ENCODE measurements around the gene MTHFR. TPM values are rescaled to one million over a fixed set of nuclear protein-coding genes. Genes with fewer than 3 reads are reported as not detected.

The MTHFR gene
- total RNA-seq, 1 donor from 2014 or later = 18.4 TPM

- no peak overlapping the region for H3K27ac Mint-ChIP-seq
- H3K4me3 Mint-ChIP-seq = no peak overlapping the region
Measured at GRCh38 chr1:11774753-11775152, 31.0 kb downstream of the MTHFR start.

GRCh38 chr1:11772458-11772857 lies 33.3 kb downstream of the MTHFR start:
- no peaks in the 10 kb centered on the region for H3K27me3 Mint-ChIP-seq
- H3K9me3 Mint-ChIP-seq = no peaks in the 10 kb centered on the region
- H3K36me3 Mint-ChIP-seq (ENCODE audit: low read depth) = no peaks in the 10 kb centered on the region
- H3K4me3 Mint-ChIP-seq = no peak overlapping the region
- no peaks in the 10 kb centered on the region for H3K4me1 Mint-ChIP-seq
- H3K27ac Mint-ChIP-seq = no peak overlapping the region
- intact Hi-C loops (cut with micrococcal nuclease) = no loop called here
- DNase-seq = no peak

More at GRCh38 chr1:11774753-11775152, 31.0 kb downstream of the MTHFR start:
- H3K36me3 Mint-ChIP-seq (ENCODE audit: low read depth) = no peaks in the 10 kb centered on the region
- H3K9me3 Mint-ChIP-seq = no peaks in the 10 kb centered on the region
- no peak for DNase-seq
- intact Hi-C loops (cut with micrococcal nuclease) = no loop called here
- H3K27me3 Mint-ChIP-seq = no peaks in the 10 kb centered on the region
- H3K4me1 Mint-ChIP-seq = no peaks in the 10 kb centered on the region

- Mint-ChIP-seq H3K36me3 (ENCODE audit: low read depth) (no peaks in the 10 kb centered on the region), H3K4me1 (no peaks in the 10 kb centered on the region), H3K27me3 (no peaks in the 10 kb centered on the region), H3K9me3 (no peaks in the 10 kb centered on the region), H3K27ac (no peak overlapping the region), H3K4me3 (no peak overlapping the region)
- intact Hi-C loops (cut with micrococcal nuclease) = no loop called here
- no peak for DNase-seq
Measured at GRCh38 chr1:11771481-11772043, 34.2 kb downstream of the MTHFR start.

- Mint-ChIP-seq H3K27ac (no peak overlapping the region), H3K4me3 (no peak overlapping the region), H3K4me1 (no peaks in the 10 kb centered on the region), H3K9me3 (no peaks in the 10 kb centered on the region), H3K27me3 (no peaks in the 10 kb centered on the region), H3K36me3 (ENCODE audit: low read depth) (no peaks in the 10 kb centered on the region)
- intact Hi-C loops (cut with micrococcal nuclease) = no loop called here
- no peak for DNase-seq
Measured at GRCh38 chr1:11770011-11770410, 35.8 kb downstream of the MTHFR start.

- Mint-ChIP-seq H3K36me3 (ENCODE audit: low read depth) (no peaks in the 10 kb centered on the region), H3K27me3 (no peaks in the 10 kb centered on the region), H3K4me3 (no peak overlapping the region), H3K4me1 (no peaks in the 10 kb centered on the region), H3K27ac (no peak overlapping the region), H3K9me3 (no peaks in the 10 kb centered on the region)
- no peak for DNase-seq
- intact Hi-C loops (cut with micrococcal nuclease) = no loop called here
Measured at GRCh38 chr1:11769274-11769673, 36.5 kb downstream of the MTHFR start.

GRCh38 chr1:11768821-11769220 lies 36.9 kb downstream of the MTHFR start:
- intact Hi-C loops (cut with micrococcal nuclease) = no loop called here
- no peak for DNase-seq
- no peaks in the 10 kb centered on the region for H3K4me1 Mint-ChIP-seq
- no peaks in the 10 kb centered on the region for H3K27me3 Mint-ChIP-seq
- no peak overlapping the region for H3K4me3 Mint-ChIP-seq
- H3K9me3 Mint-ChIP-seq = no peaks in the 10 kb centered on the region
- H3K27ac Mint-ChIP-seq = no peak overlapping the region
- H3K36me3 Mint-ChIP-seq (ENCODE audit: low read depth) = no peaks in the 10 kb centered on the region

- intact Hi-C loops (cut with micrococcal nuclease) = no loop called here
Measured at GRCh38 chr1:11767922-11768704, 37.7 kb downstream of the MTHFR start.

GRCh38 chr1:11766429-11766776 lies 39.4 kb downstream of the MTHFR start:
- no peak for DNase-seq
- Mint-ChIP-seq H3K27ac (no peak overlapping the region), H3K27me3 (peaks cover 17% of the 10 kb centered on the region), H3K36me3 (ENCODE audit: low read depth) (no peaks in the 10 kb centered on the region), H3K4me3 (no peak overlapping the region), H3K9me3 (no peaks in the 10 kb centered on the region), H3K4me1 (peaks cover 3% of the 10 kb centered on the region)
- intact Hi-C loops (cut with micrococcal nuclease) = no loop called here

More at GRCh38 chr1:11767922-11768704, 37.7 kb downstream of the MTHFR start:
- DNase-seq = no peak
- no peak overlapping the region for H3K4me3 Mint-ChIP-seq
- H3K36me3 Mint-ChIP-seq (ENCODE audit: low read depth) = no peaks in the 10 kb centered on the region
- H3K27me3 Mint-ChIP-seq = peaks cover 4% of the 10 kb centered on the region
- no peaks in the 10 kb centered on the region for H3K9me3 Mint-ChIP-seq
- H3K27ac Mint-ChIP-seq = no peak overlapping the region
- H3K4me1 Mint-ChIP-seq = no peaks in the 10 kb centered on the region

- intact Hi-C loops (cut with micrococcal nuclease) = no loop called here
- H3K36me3 Mint-ChIP-seq (ENCODE audit: low read depth) = no peaks in the 10 kb centered on the region
- H3K27me3 Mint-ChIP-seq = peaks cover 20% of the 10 kb centered on the region
- H3K9me3 Mint-ChIP-seq = no peaks in the 10 kb centered on the region
- peaks cover 3% of the 10 kb centered on the region for H3K4me1 Mint-ChIP-seq
- no peak for DNase-seq
- H3K27ac Mint-ChIP-seq = no peak overlapping the region
- H3K4me3 Mint-ChIP-seq = no peak overlapping the region
Measured at GRCh38 chr1:11765661-11766428, 39.9 kb downstream of the MTHFR start.

- Mint-ChIP-seq H3K9me3 (no peaks in the 10 kb centered on the region), H3K36me3 (ENCODE audit: low read depth) (no peaks in the 10 kb centered on the region), H3K4me1 (peaks cover 3% of the 10 kb centered on the region), H3K27me3 (peaks cover 26% of the 10 kb centered on the region), H3K4me3 (no peak overlapping the region), H3K27ac (no peak overlapping the region)
- no peak for DNase-seq
- intact Hi-C loops (cut with micrococcal nuclease) = no loop called here
Measured at GRCh38 chr1:11764519-11764918, 41.2 kb downstream of the MTHFR start.

- H3K27me3 Mint-ChIP-seq = peaks cover 26% of the 10 kb centered on the region
- H3K36me3 Mint-ChIP-seq (ENCODE audit: low read depth) = no peaks in the 10 kb centered on the region
- DNase-seq = no peak
- intact Hi-C loops (cut with micrococcal nuclease) = no loop called here
- H3K27ac Mint-ChIP-seq = no peak overlapping the region
- no peaks in the 10 kb centered on the region for H3K9me3 Mint-ChIP-seq
- no peak overlapping the region for H3K4me3 Mint-ChIP-seq
- H3K4me1 Mint-ChIP-seq = peaks cover 3% of the 10 kb centered on the region
Measured at GRCh38 chr1:11764115-11764514, 41.6 kb downstream of the MTHFR start.

- Mint-ChIP-seq H3K27ac (no peak within 1 kb of the TSS), H3K4me1 (peaks cover 3% of the 10 kb centered on the region), H3K36me3 (ENCODE audit: low read depth) (no peaks in the 10 kb centered on the region), H3K27me3 (peaks cover 29% of the 10 kb centered on the region), H3K9me3 (no peaks in the 10 kb centered on the region), H3K4me3 (peak within 1 kb of the TSS; percentile 41)
- DNase-seq = peak; percentile 82
- intact Hi-C loops (cut with micrococcal nuclease) = no loop called here
Measured at GRCh38 chr1:11761988-11762406, 43.8 kb downstream of the MTHFR start, which contains the start of gene C1orf167. C1orf167 (plus strand) TSS chr1:11762193; CDS start chr1:11764401, 2,208 bp downstream.

GRCh38 chr1:11761285-11761684 lies 44.5 kb downstream of the MTHFR start:
- H3K4me1 Mint-ChIP-seq = peaks cover 3% of the 10 kb centered on the region
- no peaks in the 10 kb centered on the region for H3K9me3 Mint-ChIP-seq
- no peak overlapping the region for H3K27ac Mint-ChIP-seq
- no peaks in the 10 kb centered on the region for H3K36me3 Mint-ChIP-seq (ENCODE audit: low read depth)
- H3K27me3 Mint-ChIP-seq = peaks cover 32% of the 10 kb centered on the region
- no peak for DNase-seq
- intact Hi-C loops (cut with micrococcal nuclease) = no loop called here
- no peak overlapping the region for H3K4me3 Mint-ChIP-seq

GRCh38 chr1:11759791-11760190 lies 46.0 kb downstream of the MTHFR start:
- Mint-ChIP-seq H3K4me1 (peaks cover 3% of the 10 kb centered on the region), H3K27ac (no peak overlapping the region), H3K4me3 (no peak overlapping the region), H3K27me3 (peaks cover 36% of the 10 kb centered on the region), H3K9me3 (no peaks in the 10 kb centered on the region), H3K36me3 (ENCODE audit: low read depth) (no peaks in the 10 kb centered on the region)
- DNase-seq = no peak
- intact Hi-C loops (cut with micrococcal nuclease) = no loop called here
